Adipose tissue (tissue), 3 donors: ENCODE data around the gene SPZ1. TPM values are rescaled to one million over a fixed set of nuclear protein-coding genes. Genes with fewer than 3 reads are reported as not detected.

Experiments
- polyA plus RNA-seq, 3 donors: library from polyadenylated mRNA; stranded (reverse); fragments of 200-250 nt; gene quantifications; one replicate each; pipeline ENCODE4 v1.2.3, GENCODE V29; 2013
- donor health status: healthy with polysubstance abuse.
- donor health status: Bipolar disorder and iron deficiency.
- donor health status: healthy.

SPZ1 gene
- polyA plus RNA-seq, 3 donors, result not detected

Other genes starting within 250 kb of the SPZ1 start
- gene SERINC5, start 64.0 kb upstream of the SPZ1 start, polyA plus RNA-seq, result 10 to 100 TPM in 1 of 3 donors, 1 to 10 TPM in 2; 3.4 to 18.7 (median 4.9) TPM
- 10 to 100 TPM in 1 of 3 donors, 1 to 10 TPM in 2; 3.9 to 11.7 (median 9.8) TPM for gene ZFYVE16, start 88.1 kb downstream of the SPZ1 start, polyA plus RNA-seq
- 1 to 10 TPM in 2 of 3 donors, under 1 TPM in 1; 0.78 to 1.3 (median 1.1) TPM for gene FAM151B, start 168.1 kb downstream of the SPZ1 start, polyA plus RNA-seq